ENCODE data around the gene HSD17B13. TPM values are rescaled to one million over a fixed set of nuclear protein-coding genes. Genes with fewer than 3 reads are reported as not detected.
"Not testable (repeated sequence)": the region's sequence is repeated elsewhere in the genome, so short reads cannot be mapped to it uniquely, and the experiment has no call there.

HSD17B13 gene
- total RNA-seq, 1 experiment from 2014 or later = not detected

DNA sequence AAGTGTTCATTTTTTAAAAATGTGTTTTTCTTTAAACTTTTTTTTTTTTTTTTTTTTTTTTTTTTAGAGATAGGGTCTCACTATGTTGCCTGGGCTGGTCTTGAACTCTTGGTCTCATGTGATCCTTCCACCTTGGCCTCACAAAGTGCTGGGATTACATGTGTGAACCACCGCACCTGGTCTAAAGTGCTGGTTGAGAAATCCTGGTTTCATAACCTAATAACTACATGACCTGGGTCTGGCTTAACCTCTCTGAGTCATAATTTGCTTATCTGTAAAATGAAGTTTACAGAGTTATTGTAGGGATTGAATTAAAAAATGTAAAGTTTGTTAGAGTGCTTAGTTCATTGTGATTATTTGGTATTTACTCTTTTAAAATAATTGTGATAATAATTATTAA lies 5.2 kb downstream of the HSD17B13 start:
- DNase-seq (ENCODE audit: low read depth) = no peak

GRCh38 chr4:87316961-87317360 lies 5.7 kb downstream of the HSD17B13 start:
- no peak for DNase-seq (ENCODE audit: low read depth)

DNA sequence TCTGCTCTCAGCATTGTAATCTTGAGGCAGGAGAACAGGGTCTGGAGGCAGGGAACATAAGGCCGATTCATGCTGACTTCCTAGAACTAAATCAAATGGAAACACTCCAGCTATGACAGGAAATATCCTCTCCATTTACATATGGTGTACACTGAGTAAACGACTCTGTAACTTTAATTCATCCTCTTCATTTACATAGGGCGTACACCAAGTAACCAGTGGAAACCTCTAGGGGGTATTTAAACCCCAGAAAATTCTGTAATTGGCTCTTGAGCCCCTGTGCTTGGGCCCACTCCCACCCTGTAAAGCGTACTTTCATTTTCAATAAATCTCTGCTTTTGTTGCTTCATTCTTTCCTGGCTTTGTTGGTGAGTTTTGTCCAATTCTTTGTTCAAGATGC lies 7.7 kb downstream of the HSD17B13 start:
- peak; percentile 9 for DNase-seq (ENCODE audit: low read depth)

DNA sequence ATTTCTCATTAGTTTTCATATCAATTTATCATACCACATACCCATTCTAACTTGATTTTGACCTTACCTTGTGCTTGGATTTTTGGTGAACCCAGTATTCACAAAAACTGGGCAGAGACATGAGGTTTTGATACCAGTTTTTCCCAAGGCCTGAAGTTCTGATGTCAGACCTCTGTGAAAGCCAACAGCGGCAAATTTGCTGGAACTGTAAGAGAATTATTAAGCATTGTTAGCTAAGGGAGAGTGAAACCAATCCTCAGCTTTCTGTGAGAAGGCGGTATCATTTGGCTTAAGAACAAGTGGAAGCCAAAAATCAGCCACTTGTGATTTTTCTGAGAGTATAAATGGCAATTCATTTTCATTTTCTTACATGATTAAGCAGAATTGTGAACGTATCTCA lies 8.9 kb downstream of the HSD17B13 start:
- no peak for DNase-seq (ENCODE audit: low read depth)

DNA sequence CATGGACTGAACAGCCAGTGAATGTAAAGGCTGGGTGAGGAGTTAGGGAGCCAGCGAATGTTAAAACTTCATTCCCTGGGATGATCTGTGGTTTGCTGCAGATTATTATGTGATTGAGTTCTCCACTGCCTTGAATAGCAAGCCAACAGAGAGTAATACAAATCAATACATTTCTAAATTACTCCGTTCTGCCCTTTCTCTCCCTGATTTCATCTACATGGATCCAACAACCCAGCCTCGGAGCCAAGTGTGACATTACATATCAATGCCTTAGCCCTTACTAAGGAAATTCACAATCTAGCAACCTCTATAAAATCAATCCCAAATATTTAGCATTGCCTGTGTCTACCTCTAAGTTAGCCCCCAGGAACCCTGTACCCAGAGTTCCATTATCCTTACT lies 11.0 kb downstream of the HSD17B13 start:
- DNase-seq (ENCODE audit: low read depth) = no peak

DNA sequence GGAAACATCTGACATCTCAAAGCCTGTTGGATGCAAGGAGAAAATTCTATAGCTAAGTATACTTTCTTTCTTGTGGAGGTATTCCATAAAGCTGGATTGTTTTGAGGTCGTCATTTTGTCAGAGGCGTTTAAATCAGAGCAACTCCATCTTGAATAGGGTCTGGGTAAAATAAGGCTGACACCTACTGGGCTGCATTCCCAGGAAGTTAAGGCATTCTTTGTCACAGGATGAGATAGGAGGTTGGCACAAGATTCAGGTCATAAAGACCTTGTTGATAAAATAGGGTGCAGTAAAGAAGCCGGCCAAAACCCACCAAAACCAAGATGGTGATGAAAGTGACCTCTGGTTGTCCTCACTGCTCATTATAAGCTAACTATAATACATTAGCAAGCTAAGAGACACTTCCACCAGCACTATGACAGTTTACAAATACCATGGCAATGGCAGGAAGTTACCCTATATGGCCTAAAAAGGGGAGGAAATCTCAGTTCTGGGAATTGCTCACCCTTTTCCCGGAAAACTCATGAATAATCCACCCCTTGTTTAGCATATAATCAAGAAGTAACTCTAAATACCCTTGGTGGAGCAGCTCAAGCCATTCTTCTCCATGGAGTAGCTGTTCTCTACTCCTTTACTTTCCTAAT lies 11.9 kb downstream of the HSD17B13 start:
- no peak for DNase-seq (ENCODE audit: low read depth)

- no peak for DNase-seq (ENCODE audit: low read depth)
Observed at GRCh38 chr4:87309625-87310024, 13.1 kb downstream of the HSD17B13 start.

GRCh38 chr4:87306056-87306455 lies 16.6 kb downstream of the HSD17B13 start:
- DNase-seq (ENCODE audit: low read depth) = no peak

DNA sequence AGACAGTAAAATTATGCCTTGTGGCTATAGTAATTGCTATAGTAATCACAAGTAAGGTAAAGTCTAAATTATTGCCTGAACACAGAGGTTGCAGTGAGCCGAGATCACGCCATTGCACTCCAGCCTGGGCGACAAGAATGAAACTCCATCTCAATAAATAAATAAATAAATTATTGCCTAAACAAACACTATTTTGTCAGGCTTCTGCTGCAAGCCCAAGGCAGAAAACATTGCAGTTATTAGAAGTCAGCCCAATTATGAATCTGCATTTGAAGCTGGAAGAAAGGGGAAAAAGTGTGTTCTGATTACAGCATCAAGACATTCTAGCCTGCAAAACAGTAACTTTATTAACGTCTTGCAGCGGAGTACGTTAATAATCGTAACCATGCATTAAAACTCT lies 17.1 kb downstream of the HSD17B13 start:
- DNase-seq (ENCODE audit: low read depth) = no peak

GRCh38 chr4:87304745-87305432 lies 17.8 kb downstream of the HSD17B13 start:
- DNase-seq (ENCODE audit: low read depth) = no peak

DNA sequence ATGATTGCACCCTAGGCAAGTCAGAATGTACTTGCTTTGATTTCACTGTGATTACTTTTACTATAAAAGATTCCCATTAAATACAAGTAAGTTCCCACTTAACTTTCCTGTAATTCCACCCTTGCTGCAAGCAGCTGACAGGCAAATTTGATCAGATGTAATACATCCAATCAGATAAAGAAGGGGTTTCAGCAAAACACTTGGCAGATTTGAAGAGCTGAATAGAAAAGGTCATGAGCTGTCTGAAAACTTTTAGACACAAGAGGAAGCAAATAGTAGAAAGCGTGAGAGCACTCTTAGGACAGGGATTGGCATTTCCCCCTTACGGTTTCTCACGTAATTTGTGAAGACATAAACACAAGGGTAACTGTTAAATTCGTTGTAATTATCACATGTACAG lies 22.8 kb downstream of the HSD17B13 start:
- no peak for DNase-seq (ENCODE audit: low read depth)

DNA sequence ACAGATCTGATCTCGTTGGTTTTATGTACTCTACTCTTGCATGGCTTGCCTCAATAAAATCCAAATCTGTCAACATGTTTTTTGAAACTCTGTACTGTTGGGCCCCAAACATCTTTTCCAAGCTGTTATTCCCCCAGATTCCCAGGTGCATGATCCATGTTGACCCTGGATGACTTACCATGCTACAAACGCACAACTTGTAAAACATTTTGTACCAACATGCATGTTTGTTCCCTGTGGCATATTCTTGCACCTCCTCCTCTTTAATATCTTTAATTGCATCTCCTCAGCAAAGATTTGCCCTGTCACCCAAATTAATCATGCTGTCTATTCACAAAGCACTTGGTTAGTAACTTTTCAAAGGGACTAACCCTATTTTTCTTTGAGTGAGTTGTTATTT lies 24.3 kb downstream of the HSD17B13 start:
- DNase-seq (ENCODE audit: low read depth) = no peak

- DNase-seq (ENCODE audit: low read depth) = not testable (repeated sequence)
Observed at GRCh38 chr4:87294911-87295310, 27.8 kb downstream of the HSD17B13 start.

DNA sequence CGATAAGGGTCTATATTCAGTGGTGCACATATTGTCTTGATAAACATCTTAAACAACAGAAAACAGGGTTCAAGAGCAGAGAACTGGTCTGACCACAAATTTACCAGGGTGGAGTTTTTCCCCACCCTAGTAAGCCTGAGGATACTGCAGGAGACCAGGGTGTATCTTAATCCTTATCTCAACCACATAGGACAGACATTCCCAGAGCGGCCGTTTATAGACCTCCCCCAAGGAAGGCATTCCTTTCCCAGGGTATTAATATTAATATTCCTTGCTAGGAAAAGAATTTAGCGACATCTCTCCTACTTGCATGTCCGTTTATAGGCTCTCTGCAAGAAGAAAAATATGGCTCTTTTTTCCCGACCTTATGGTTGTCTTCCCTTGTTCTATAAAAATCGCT lies 28.8 kb downstream of the HSD17B13 start:
- DNase-seq (ENCODE audit: low read depth) = not testable (repeated sequence)

GRCh38 chr4:87286970-87287369 lies 35.7 kb downstream of the HSD17B13 start:
- no peak for DNase-seq (ENCODE audit: low read depth)

DNA sequence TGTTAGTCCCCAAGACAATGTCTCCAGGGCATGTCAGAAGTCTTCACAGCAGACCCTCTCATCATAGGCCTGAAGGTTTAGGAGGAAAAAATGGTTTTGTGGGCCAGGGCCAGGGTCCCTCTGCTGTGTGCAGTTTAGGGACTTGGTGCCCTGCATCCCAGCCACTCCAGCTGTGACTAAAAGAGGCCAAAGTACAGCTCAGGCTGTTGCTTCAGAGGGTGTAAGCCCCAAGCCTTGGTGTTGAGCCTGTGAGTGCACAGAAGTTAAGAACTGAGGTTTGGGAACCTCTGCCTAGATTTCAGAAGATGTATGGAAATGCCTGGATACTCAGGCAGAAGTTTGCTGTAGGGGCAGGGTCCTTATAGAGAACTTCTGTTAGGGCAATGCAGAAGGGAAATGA lies 38.4 kb downstream of the HSD17B13 start:
- not testable (repeated sequence) for DNase-seq (ENCODE audit: low read depth)

DNA sequence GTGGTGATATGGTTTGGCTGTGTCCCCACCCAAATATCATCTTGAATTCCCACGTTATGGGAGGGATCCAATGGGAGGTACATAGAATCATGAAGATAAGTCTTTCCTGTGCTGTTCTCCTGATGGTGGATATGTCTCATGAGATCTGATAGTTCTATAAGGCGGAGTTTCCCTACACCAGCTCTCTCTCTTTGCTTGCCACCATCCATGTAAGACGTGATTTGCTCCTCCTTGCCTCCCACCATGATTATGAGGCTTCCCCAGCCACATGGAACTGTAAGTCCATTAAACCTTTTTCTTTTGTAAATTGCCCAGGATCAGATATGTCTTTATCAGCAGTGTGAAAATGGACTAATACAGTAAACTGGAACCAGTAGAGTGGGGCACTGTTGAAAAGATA lies 39.5 kb downstream of the HSD17B13 start:
- no peak for DNase-seq (ENCODE audit: low read depth)

GRCh38 chr4:87281603-87282002 lies 41.1 kb downstream of the HSD17B13 start:
- DNase-seq (ENCODE audit: low read depth) = no peak

DNA sequence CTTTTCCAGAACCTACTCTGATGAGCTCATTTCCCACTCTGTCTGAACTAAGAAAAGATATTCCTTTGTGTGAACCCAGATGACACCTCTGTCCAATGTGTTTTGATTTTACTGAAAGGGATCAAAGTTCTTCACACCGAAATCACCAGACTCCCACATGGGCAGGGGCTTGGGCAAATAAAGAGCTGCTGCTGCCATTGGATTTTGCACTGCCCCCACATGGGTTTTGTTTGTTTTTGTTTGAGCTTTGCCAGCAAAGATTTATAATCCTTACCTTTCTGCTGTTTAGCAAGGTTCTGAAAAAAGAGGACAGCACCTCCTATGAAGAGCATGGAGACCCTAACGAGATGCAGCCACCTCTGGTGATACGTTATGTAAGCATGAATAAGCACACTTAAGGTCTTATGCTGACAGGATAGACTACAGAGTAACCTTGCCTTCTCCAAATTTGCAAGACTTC lies 44.3 kb downstream of the HSD17B13 start:
- no peak for DNase-seq (ENCODE audit: low read depth)

DNA sequence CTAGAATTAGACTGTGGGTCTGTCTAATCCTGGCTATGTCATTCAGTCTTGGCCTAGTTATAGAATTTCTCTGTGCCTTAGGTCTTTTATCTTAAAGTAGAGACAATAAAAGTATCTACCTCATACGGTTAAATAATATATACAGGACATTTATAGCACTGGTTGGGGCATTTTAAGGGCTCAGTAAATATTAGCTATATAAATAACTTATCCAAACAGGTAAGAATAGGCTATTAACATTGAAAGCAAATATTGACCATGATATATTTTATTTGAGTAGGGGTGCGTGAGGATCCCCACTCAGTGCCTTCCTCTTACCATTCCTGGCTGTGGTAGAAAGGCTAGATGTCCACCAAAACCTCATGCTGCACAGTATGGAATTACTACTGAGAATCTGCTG lies 47.4 kb downstream of the HSD17B13 start:
- no peak for DNase-seq (ENCODE audit: low read depth)

- DNase-seq (ENCODE audit: low read depth) = no peak
Observed at GRCh38 chr4:87274803-87275202, 47.9 kb downstream of the HSD17B13 start.

- no peak for DNase-seq (ENCODE audit: low read depth)
Observed at GRCh38 chr4:87274327-87274726, 48.4 kb downstream of the HSD17B13 start.

GRCh38 chr4:87270825-87271224 lies 51.9 kb downstream of the HSD17B13 start:
- DNase-seq (ENCODE audit: low read depth) = no peak

Data from HT1080 (cell line).